ENCODE measurements around the gene SCAP.
A peak's percentile ranks its signal among the peaks of the same experiment; 100 is the strongest.
"Not testable (repeated sequence)": the region's sequence is repeated elsewhere in the genome, so short reads cannot be mapped to it uniquely, and the experiment has no call there.

SCAP gene

GRCh38 chr3:47374587-47374986 lies 101.2 kb downstream of the SCAP start:
- no peaks in the 10 kb centered on the region for H3K27me3 ChIP-seq
- H3K36me3 ChIP-seq: no peaks in the 10 kb centered on the region
- H3K4me1 ChIP-seq: no peaks in the 10 kb centered on the region
- H3K9me3 ChIP-seq: no peaks in the 10 kb centered on the region
- TF ChIP-seq CTCF (IDR thresholded peaks at IDR 0.05; ENCODE audit: low read depth, low read length): no peak
- no peak for DNase-seq
- H3K4me3 ChIP-seq (ENCODE audit: low read depth, low read length): no peak overlapping the region

- Histone ChIP-seq H3K4me3 (ENCODE audit: low read depth, low read length) (no peak overlapping the region), H3K9me3 (no peaks in the 10 kb centered on the region), H3K27me3 (no peaks in the 10 kb centered on the region), H3K36me3 (no peaks in the 10 kb centered on the region), H3K4me1 (no peaks in the 10 kb centered on the region)
- no peak for TF ChIP-seq CTCF (IDR thresholded peaks at IDR 0.05; ENCODE audit: low read depth, low read length)
- peak; percentile 18 for DNase-seq
Observed at GRCh38 chr3:47370887-47371697, 104.6 kb downstream of the SCAP start.

- not testable (repeated sequence) for DNase-seq; H3K4me3 ChIP-seq (ENCODE audit: low read depth, low read length); H3K27me3 ChIP-seq; H3K9me3 ChIP-seq; H3K4me1 ChIP-seq; H3K36me3 ChIP-seq
Observed at GRCh38 chr3:47370020-47370419, 105.7 kb downstream of the SCAP start.

- Histone ChIP-seq H3K27me3 (no peaks in the 10 kb centered on the region), H3K4me1 (no peaks in the 10 kb centered on the region), H3K36me3 (no peaks in the 10 kb centered on the region), H3K9me3 (no peaks in the 10 kb centered on the region), H3K4me3 (ENCODE audit: low read depth, low read length) (no peak overlapping the region)
- no peak for DNase-seq
- TF ChIP-seq CTCF (IDR thresholded peaks at IDR 0.05; ENCODE audit: low read depth, low read length): no peak
Observed at GRCh38 chr3:47367631-47368030, 108.1 kb downstream of the SCAP start.

GRCh38 chr3:47366833-47367232 lies 108.9 kb downstream of the SCAP start:
- no peak for TF ChIP-seq CTCF (IDR thresholded peaks at IDR 0.05; ENCODE audit: low read depth, low read length)
- Histone ChIP-seq H3K4me3 (ENCODE audit: low read depth, low read length) (no peak overlapping the region), H3K27me3 (no peaks in the 10 kb centered on the region), H3K9me3 (no peaks in the 10 kb centered on the region), H3K36me3 (no peaks in the 10 kb centered on the region), H3K4me1 (no peaks in the 10 kb centered on the region)
- no peak for DNase-seq

- Histone ChIP-seq H3K4me1 (no peaks in the 10 kb centered on the region), H3K9me3 (no peaks in the 10 kb centered on the region), H3K36me3 (no peaks in the 10 kb centered on the region), H3K27me3 (no peaks in the 10 kb centered on the region), H3K4me3 (ENCODE audit: low read depth, low read length) (no peak overlapping the region)
- DNase-seq: no peak
- TF ChIP-seq CTCF (IDR thresholded peaks at IDR 0.05; ENCODE audit: low read depth, low read length): no peak
Observed at GRCh38 chr3:47365213-47366153, 110.3 kb downstream of the SCAP start.

Data from BE2C (cell line).